ACHN (cell line): ENCODE data around the gene EXD3.

Source experiments
- DNase-seq: peaks from one replicate; pipeline ENCODE4 v3.0.0-alpha.2; 2015
- in situ Hi-C: cut with HindIII; loops from 2 replicates; pipeline ENCODE4 v1.10.0; 2017; ENCODE audit warnings: low sequenced_read_pairs, low pct_ligation_motif_present, low pct_unique_long_range_greater_than_20kb

The EXD3 gene

GRCh38 chr9:137318602-137319001 lies 104.4 kb downstream of the EXD3 start:
- in situ Hi-C loops = no loop called here
- no peak for DNase-seq

GRCh38 chr9:137317718-137318511 lies 105.0 kb downstream of the EXD3 start:
- no peak for DNase-seq
- in situ Hi-C loops = no loop called here

DNA sequence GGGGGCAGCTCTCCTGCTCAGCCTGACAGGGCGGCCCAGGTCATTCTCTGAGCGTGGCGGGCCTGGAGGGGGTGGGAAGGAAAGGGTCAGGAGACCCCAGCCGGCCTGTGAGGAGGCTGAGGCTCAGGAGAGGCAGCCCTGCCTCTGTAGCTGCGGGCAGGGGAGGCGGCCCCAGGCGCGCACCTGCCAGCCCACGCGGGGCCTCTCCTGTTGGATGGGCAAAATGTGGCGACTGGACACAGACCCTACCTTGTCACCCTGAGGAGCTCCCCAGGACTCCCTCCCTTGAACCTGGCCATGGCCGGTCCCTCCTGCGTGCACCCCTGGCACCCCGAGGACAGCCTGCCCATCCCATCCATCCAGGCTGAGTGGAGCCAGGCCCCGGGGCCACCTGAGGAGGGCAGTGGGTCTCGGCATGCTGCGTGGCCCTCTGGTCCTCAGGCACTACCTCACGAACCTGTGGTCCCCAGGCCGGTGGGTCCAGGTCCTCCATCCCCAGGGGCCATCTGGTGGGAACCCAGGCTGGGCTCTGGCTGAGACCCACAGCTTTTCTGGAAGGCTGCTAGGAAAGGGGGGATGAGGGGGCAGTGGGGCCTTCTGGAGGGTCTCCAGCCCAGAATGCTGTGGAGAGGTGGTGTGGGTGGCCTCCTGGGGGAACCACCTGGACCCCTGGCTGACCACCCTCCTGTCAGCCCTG lies 105.8 kb downstream of the EXD3 start:
- in situ Hi-C loops = no loop called here
- no peak for DNase-seq

GRCh38 chr9:137316012-137316981 lies 106.7 kb downstream of the EXD3 start:
- DNase-seq = peak; percentile 57
- in situ Hi-C loops = no loop called here

- DNase-seq = no peak
- in situ Hi-C loops = no loop called here
Measured at GRCh38 chr9:137315581-137316011, 107.4 kb downstream of the EXD3 start.

- in situ Hi-C loops = no loop called here
- DNase-seq = no peak
Measured at GRCh38 chr9:137314561-137315560, 108.1 kb downstream of the EXD3 start.

- DNase-seq = no peak
Measured at GRCh38 chr9:137313956-137314560, 108.9 kb downstream of the EXD3 start.

GRCh38 chr9:137313326-137313936 lies 109.5 kb downstream of the EXD3 start:
- no peak for DNase-seq
- in situ Hi-C loops = no loop called here

More at GRCh38 chr9:137313956-137314560, 108.9 kb downstream of the EXD3 start:
- in situ Hi-C loops = no loop called here

DNA sequence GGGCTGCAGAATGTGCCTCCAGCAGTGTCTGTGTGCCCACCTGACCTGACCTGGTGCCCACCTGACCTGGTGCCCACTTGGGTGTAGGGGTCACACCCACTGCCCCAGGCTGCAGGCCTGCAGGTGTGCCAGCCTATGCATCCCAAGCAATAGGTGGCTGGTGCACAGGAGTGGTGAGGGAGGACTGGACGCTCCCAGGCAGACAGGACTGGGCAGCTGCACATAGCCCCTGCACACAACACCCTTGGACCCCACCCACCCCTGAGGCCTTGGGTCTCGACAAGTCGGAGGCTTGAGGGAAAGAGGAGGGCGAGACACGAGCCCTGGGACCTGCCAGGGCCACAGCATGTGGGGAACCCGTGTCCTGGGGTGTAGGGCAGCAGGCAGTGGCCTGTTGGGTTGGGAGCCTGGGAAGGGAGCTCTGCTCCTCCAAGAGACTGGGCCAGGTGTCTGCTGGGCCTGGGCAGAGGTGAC lies 110.1 kb downstream of the EXD3 start:
- in situ Hi-C loops = no loop called here
- DNase-seq = no peak

DNA sequence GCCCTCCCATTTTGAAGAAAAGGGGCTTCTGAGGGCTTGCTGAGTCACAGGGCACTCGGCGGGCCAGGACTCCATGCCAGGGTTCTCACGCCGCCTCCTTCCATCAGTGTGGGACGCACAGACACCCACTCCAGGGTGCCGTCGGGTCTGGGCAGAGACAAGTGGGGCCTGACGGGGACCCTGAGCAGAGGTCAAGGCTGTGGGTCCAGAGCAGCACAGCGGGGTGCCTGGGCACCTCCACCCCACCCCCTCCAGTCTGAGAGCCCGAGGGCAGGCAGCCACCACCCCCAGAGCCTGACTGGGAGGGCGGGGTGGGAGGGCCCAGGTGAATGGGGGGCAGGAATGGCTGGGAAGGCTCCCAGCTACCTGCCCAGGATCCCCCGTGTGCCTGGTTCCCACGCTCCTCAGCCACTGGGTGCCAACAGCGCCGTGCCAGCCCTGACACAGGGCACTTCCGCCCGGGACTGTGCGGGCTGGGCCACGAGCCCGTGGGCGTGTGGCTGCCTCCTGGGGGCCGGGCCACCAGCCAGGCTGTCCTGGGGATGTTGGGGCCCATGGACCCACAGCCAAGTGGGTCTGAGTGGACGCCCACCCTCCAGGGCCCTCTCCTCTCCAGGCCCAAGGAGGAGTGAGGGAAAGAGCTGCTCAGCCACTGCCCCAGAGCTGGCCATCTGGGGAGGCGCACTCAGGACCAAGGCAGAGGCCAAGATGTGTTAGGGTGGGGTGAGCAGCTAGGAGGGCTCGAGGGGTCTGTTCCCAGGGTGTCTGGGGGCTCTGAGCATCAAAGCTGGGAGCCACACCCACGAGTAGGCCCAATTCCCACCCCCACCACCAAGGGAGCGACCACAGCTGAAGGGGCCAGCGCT lies 110.7 kb downstream of the EXD3 start:
- DNase-seq = no peak
- in situ Hi-C loops = no loop called here

DNA sequence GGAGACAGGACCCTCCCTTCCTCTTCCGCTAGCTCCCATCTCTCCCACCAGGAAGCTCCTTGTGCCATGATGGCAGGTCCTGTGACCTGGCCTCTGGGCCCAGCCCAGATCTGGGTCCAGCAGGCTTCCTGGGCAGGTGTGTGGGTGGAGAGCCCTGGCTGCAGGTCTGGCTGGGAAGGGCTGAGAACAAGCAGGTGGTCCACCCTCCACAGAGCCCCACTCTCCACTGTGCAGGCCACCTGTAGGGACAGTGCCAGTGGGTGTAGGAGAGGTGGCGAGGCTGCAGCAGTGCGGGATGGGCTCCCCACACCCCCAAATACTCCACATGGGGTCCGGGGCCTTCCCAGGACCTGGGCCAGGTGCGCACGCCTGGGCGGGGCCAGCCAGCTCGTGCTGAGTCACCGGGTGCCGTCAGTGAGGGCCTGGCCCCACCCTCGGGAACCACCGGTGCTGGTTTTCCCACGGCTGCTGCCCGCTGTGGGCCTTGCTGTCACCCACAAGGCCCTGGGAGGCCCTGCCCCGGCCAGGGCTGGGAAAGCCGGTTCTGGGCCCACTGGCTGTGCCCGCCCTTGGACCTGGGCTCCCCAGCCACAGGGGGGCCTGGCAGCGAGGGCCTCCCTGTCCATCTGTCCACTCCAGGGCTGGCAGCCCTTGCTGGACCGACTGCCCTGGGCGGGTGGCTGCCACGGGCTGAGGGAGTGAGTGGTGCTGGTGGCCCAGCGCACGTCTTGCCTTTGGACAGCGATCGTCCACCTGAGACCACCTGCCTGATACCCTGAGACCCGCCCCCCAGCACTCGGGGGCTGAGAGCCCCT lies 111.6 kb downstream of the EXD3 start:
- in situ Hi-C loops = no loop called here
- no peak for DNase-seq

- no peak for DNase-seq
- in situ Hi-C loops = no loop called here
Measured at GRCh38 chr9:137310189-137311052, 112.5 kb downstream of the EXD3 start.

DNA sequence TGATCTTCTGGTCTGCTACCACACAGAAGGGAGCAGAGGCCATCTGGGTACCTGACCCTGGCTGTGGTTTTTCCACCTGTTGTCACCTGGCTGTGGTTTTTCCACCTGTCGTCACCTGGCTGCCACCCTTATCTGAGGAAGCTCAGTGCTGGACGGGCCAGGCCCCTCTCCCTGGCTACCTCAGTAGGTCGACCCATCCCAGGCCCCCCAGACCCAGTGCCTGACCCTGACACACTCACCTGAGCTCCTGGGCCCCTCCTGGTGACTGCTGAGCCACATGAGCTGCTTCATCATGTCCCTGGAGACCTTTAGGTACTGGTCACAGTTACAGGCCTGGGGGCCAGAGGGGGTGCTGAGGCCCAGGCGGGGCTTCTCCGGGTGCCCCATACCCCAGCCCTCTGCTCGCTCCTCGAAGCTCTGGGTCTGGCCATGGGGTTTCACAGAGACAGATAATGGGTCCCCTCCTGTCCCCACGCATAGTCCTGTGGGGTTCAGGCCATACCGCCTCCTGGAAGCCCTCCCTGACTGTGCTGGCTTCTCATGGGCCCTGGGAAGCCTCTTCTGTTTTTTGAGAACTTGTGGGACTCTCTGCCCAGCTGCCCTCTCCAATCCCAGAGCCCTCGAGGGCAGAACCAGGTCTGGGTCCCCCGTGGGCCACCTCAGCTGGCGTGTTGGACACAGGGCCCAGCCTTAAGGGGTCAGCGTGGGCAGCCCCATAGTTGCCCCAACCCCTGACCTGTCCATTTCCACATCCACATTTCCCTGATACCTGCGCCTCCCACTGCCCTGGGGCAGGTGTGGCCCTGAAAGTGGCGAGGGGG lies 113.4 kb downstream of the EXD3 start:
- in situ Hi-C loops = no loop called here
- DNase-seq = no peak
